Retinal pigment epithelial cell (primary cell): ENCODE results near the gene CNTNAP2.
A peak's percentile ranks its signal among the peaks of the same experiment; 100 is the strongest.

Experiments
- DNase-seq: peaks from one replicate; pipeline ENCODE4 v3.0.0-alpha.2; 2010; ENCODE audit warnings: low read depth
- H3K4me3 ChIP-seq: 2 replicates; pipeline ENCODE4 v1.5.1; 2011; ENCODE audit warnings: mild to moderate bottlenecking, low read length, control low read depth, moderate library complexity
- TF ChIP-seq, protein P1 (sequence below): conservative IDR thresholded peaks from 2 replicates; pipeline ENCODE4 v1.5.1; 2011; ENCODE audit warnings: low read depth, low read length, control low read depth, inconsistent platforms

CNTNAP2 gene

DNA sequence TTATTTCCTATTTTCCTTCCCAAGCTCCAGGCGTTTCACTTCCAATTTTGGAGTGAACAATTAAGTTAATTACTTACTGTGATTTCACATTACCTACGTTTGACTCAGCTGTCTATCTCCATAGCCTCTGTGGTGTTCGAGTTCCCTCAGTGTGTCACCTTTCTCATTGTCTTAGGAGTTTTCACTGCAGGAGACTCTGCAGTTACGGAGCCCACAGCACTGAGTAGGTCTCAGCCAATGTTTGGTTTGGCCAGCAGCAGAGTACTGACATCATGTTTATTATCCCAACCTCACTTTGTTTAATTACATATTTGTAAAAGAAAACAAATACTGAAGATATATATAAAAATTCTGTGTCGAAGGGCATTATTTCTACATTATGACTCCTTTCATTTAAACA lies 1123.9 kb downstream of the CNTNAP2 start:
- no peak for DNase-seq
- H3K4me3 ChIP-seq: no peak overlapping the region
- TF ChIP-seq, protein P1, sequence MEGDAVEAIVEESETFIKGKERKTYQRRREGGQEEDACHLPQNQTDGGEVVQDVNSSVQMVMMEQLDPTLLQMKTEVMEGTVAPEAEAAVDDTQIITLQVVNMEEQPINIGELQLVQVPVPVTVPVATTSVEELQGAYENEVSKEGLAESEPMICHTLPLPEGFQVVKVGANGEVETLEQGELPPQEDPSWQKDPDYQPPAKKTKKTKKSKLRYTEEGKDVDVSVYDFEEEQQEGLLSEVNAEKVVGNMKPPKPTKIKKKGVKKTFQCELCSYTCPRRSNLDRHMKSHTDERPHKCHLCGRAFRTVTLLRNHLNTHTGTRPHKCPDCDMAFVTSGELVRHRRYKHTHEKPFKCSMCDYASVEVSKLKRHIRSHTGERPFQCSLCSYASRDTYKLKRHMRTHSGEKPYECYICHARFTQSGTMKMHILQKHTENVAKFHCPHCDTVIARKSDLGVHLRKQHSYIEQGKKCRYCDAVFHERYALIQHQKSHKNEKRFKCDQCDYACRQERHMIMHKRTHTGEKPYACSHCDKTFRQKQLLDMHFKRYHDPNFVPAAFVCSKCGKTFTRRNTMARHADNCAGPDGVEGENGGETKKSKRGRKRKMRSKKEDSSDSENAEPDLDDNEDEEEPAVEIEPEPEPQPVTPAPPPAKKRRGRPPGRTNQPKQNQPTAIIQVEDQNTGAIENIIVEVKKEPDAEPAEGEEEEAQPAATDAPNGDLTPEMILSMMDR: no peak

- H3K4me3 ChIP-seq: no peak overlapping the region
- DNase-seq: peak; percentile 7
- TF ChIP-seq, protein P1: peak; percentile 90
Measured at GRCh38 chr7:147245274-147245673, 1128.7 kb downstream of the CNTNAP2 start.

DNA sequence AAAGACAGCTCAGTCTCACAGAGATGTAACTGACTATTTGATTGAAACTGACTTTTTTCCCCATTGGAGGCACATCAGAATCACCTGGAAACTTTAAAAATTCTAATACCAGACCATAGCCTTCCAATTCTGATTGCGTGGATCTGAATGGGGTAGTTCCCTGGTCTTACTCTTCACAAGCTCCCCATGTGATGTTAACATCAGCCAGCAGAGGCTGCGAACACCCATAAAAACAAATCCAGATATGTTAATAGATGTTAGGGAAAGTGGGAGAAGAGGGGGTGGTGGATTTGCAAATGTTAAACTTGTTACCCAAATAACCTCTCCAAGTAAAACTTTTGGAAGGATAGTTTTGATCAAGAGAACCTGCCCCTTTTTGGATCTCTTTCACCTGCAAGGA lies 1133.4 kb downstream of the CNTNAP2 start:
- H3K4me3 ChIP-seq: no peak overlapping the region
- TF ChIP-seq, protein P1: peak; percentile 65
- no peak for DNase-seq

DNA sequence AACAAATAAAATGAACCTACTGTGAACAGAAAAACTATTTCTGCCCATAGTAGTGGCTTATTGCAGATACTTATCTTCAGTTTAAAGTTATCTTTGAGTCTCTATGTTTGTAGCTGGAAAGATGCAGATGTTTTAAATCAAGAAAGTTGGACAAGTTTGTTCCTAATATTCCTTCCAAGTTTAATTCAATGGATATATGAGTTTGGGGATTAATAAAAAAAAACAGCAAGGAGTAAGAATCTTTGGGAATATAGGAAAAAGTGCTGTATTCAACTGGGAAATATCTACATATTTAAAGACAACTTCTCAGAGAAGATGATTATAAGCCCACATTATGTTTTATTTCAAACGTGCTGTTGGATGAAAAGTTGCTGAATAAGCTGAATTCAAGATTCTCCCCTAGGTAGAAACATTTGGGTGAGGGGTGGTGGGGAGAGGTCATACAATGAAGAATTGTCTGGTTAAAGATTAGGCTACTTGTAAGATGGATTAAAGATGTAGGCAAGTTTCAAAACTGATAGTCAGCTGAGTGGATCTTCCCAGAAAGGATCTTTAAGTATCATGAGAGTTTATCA lies 1135.2 kb downstream of the CNTNAP2 start:
- no peak for DNase-seq
- H3K4me3 ChIP-seq: no peak overlapping the region
- TF ChIP-seq, protein P1: no peak

- no peak for DNase-seq
- TF ChIP-seq, protein P1: no peak
- H3K4me3 ChIP-seq: no peak overlapping the region
Measured at GRCh38 chr7:147261693-147262092, 1145.1 kb downstream of the CNTNAP2 start.

GRCh38 chr7:147265528-147265927 lies 1148.9 kb downstream of the CNTNAP2 start:
- DNase-seq: no peak
- H3K4me3 ChIP-seq: no peak overlapping the region
- TF ChIP-seq, protein P1: no peak

- H3K4me3 ChIP-seq: no peak overlapping the region
- DNase-seq: no peak
- TF ChIP-seq, protein P1: no peak
Measured at GRCh38 chr7:147276106-147276505, 1159.5 kb downstream of the CNTNAP2 start.
